ACHN (cell line): ENCODE measurements around the gene TDRD6.
"Not testable (repeated sequence)": the region's sequence is repeated elsewhere in the genome, so short reads cannot be mapped to it uniquely, and the experiment has no call there.

ENCODE experiments used
- DNase-seq: peaks from one replicate; pipeline ENCODE4 v3.0.0-alpha.2; 2015
- in situ Hi-C: cut with HindIII; loops from 2 replicates; pipeline ENCODE4 v1.10.0; 2017; ENCODE audit warnings: low sequenced_read_pairs, low pct_ligation_motif_present, low pct_unique_long_range_greater_than_20kb

The TDRD6 gene, protein sequence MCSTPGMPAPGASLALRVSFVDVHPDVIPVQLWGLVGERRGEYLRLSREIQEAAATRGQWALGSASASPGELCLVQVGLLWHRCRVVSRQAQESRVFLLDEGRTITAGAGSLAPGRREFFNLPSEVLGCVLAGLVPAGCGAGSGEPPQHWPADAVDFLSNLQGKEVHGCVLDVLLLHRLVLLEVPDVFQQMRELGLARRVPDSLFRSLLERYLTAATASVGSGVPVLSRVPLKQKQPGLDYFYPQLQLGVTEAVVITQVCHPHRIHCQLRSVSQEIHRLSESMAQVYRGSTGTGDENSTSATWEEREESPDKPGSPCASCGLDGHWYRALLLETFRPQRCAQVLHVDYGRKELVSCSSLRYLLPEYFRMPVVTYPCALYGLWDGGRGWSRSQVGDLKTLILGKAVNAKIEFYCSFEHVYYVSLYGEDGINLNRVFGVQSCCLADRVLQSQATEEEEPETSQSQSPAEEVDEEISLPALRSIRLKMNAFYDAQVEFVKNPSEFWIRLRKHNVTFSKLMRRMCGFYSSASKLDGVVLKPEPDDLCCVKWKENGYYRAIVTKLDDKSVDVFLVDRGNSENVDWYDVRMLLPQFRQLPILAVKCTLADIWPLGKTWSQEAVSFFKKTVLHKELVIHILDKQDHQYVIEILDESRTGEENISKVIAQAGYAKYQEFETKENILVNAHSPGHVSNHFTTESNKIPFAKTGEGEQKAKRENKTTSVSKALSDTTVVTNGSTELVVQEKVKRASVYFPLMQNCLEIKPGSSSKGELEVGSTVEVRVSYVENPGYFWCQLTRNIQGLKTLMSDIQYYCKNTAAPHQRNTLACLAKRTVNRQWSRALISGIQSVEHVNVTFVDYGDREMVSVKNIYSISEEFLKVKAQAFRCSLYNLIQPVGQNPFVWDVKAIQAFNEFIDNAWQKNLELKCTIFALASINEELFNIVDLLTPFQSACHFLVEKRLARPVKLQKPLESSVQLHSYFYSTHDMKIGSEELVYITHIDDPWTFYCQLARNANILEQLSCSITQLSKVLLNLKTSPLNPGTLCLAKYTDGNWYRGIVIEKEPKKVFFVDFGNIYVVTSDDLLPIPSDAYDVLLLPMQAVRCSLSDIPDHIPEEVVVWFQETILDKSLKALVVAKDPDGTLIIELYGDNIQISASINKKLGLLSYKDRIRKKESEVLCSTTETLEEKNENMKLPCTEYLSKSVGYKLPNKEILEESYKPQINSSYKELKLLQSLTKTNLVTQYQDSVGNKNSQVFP (N-terminal part only)

DNA sequence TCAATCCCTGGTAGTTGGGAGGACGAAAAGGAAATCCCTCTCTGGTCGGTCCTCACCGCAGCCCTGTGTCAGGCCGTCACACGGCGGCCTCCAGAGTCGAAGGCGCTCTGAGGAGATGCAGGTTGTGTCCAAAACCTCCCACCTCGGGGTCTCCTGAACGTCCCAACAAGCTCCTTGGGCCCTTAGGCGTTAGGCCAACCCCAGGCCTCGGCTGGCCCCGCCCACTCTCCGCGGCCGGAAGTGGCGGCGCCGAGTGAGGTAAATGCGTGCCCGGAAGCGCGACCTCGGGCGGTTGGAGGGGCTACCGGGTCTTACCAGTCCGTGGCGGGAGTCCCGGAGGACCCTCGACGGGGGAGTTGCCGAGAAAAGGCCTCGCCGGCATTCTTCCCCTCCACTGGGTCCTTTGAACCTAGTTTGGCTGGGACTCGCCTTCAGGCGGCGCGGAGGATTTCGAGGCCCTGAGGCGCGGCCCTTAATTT lies at the start of gene TDRD6:
TSS of gene TDRD6 (plus strand) at position 267 of the 479 bp plus-strand sequence. CDS start 244 bp downstream, outside the sequence.
- in situ Hi-C loops = no loop called here
- no peak for DNase-seq

DNA sequence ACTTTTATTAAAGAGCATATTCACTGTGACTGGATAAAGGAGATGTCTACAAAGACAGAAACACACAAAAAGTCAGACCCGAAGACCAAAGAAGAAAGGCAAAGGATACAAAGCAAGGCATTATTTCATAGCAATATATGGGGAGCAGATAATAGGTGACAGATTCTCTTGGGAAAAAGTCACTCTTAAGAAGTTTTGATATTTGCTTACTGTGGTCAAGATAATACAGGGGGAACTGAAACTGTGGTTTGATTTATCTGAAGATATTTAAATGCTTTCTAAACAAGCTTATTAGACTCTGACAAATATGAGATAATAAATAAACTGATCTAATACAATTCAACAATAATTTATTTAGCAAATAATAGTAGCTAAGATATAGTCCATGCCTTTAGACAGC lies 49.8 kb upstream of the TDRD6 start:
- in situ Hi-C loops = no loop called here
- no peak for DNase-seq

DNA sequence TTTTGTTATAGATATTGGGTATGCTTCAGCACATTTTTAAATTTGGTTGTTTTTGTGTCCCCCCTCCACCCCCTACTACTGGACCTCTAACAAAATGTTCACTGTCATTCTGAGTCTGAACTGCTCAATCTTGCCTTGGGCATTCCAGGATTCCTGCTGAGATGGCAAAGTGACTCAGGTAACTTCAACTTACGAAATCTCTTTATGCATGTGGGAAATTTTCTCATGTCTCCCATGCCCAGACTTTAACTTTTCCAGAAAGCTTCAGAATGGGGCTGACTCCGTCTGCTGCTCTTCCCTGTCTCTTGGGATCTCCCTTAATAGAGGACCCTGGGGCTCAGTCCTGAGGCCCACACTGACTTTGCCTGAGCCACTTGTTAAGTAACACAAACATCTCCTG lies 49.0 kb upstream of the TDRD6 start:
- in situ Hi-C loops = no loop called here
- no peak for DNase-seq

DNA sequence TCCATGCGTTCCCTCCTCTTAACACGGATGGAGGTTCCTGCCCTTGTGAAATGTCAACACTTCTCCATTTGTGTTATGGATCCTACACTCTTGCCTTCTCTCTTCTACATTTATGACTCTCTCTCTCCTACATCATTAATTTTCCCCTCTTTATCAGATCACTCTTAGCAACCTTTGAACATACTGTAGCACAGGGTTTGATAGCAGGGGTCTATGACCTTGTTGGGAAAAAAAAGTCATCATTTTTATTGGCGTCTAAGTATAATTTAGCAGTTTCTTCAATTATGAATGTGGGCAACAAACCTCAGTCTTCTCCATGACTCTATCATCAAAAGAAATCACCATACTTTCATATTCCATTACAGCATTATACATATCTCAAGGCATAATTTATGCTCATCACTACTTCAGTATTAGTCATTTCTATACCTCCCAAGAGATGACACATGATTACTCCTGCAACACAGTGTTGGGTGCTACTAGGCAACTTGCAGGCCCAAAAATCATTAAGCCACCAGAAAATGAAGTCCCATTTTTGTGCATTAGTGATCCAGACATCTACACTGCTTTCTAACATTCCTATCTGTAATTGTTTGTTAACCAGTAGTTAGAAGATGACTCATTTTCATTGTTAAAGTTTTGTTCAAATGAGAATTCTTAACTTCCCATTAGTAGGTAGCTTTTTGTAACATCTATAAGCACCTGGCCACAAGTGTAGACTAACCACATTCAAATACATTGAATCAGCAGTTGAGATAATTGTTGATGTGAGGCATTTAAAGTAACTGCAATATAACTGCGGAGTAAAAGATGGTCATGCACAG lies 44.5 kb upstream of the TDRD6 start:
- in situ Hi-C loops = no loop called here

DNA sequence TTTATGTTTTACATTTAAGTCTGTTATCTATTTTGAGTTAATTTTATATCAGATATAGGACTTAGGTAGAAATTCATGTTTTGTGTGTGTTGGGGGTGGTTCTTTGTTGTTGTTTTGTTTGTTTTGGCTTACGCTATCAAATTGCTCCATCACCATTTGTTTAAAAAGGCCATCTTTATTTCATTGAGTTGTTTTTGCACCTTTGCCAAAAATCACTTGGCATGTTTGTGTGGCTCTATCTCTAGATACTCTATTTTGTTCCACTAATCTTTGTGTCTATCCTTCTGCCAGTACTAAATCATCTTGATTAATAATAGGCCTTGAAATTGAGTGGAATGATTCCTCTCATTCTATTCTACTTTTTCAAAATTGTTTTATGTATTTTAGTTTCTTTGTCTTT lies 42.4 kb upstream of the TDRD6 start:
- in situ Hi-C loops = no loop called here
- no peak for DNase-seq

More for the DNA sequence above, 44.5 kb upstream of the TDRD6 start:
- DNase-seq = no peak

DNA sequence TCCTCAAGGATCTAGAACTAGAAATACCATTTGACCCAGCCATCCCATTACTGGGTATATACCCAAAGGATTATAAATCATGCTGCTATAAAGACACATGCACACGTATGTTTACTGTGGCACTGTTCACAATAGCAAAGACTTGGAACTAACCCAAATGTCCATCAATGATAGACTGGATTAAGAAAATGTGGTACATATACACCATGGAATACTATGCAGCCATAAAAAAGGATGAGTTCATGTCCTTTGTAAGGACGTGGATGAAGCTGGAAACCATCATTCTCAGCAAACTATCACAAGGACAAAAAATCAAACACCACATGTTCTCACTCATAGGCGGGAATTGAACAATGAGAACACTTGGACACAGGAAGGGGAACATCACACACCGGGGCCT lies 39.6 kb upstream of the TDRD6 start:
- DNase-seq, in situ Hi-C loops: not testable (repeated sequence)

DNA sequence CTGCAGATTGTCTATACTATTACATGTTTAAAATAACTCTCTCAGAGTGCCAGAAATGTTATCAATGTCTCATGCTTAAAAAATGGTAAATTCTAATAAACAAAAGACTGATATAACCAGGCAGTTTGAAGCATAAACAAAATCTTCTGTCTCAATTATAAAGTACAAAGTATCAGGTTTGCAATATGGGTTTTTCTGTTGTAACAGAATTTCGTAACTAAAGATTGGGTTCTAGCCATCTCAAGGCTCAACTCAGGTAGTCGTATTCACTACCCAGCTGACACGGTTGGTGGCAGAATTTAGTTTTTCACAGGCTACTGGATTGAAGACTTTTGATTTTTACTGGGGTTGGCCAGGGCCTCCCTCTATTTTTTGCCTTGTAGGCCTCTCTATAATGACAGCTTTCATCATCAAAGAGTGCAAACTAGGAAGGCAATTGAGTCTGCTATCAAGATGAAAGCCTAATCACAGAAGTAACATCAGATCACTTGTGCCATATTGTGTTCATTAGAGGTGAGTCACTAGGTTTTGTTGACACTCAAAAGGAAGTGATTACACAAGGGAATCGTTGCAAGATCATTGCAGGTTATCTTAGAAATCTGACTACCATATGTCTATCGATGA lies 38.7 kb upstream of the TDRD6 start:
- in situ Hi-C loops = no loop called here

DNA sequence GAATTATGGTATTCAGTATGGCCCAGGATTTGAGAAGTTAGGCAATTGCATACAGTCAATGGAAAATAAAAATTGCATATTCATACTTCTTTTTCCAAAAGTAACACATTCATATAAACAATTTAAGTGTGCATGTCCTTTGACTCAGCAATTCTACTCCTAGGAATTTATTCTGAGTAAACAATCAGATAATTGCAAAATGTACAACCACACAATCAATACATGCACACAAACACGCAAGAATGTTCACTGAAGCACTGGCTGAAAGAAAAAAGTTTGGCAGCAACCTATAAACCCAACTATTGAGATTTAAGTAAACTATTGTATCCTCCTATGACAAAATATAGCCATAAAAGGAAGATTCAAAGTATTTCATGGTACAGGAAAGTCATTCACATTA lies 36.7 kb upstream of the TDRD6 start:
- in situ Hi-C loops = no loop called here
- no peak for DNase-seq

More for the DNA sequence above, 38.7 kb upstream of the TDRD6 start:
- no peak for DNase-seq

DNA sequence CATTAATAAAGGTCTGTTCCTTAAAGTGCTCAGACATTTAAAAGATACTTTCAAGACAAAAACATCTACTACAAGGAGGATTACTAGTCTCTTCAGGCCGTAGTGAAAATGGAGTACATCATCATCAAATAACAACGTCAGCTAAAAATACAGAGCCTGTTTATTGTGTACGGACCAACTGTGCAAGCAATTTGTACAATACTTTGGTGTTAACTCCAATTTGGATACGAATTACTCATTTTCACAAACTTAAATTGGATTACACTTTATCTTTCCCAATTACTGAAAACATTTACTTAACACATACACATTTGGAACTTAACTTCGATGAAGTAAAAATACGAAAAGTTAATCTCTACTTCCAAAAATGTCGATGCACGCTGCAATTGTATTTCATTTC lies 35.9 kb upstream of the TDRD6 start:
- DNase-seq = no peak
- in situ Hi-C loops = no loop called here

DNA sequence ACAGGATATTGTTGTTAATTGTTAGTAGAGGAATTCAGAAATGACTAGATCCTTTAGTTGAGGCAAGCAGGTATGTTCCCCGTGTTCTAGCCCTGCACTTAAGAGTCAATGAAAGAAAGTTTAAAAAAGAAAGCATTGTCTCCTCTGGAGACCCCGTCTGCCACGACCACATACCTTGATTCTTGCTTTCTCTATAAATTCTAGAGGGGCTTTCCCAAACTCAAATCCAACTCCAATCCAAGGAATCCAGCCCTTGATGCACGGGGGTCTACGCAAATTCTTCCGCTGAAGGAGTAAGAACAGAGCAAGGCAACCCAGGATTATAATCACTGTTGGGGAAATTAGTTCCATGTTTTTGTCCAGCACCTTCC lies 35.5 kb upstream of the TDRD6 start:
- in situ Hi-C loops = no loop called here
- DNase-seq = no peak

DNA sequence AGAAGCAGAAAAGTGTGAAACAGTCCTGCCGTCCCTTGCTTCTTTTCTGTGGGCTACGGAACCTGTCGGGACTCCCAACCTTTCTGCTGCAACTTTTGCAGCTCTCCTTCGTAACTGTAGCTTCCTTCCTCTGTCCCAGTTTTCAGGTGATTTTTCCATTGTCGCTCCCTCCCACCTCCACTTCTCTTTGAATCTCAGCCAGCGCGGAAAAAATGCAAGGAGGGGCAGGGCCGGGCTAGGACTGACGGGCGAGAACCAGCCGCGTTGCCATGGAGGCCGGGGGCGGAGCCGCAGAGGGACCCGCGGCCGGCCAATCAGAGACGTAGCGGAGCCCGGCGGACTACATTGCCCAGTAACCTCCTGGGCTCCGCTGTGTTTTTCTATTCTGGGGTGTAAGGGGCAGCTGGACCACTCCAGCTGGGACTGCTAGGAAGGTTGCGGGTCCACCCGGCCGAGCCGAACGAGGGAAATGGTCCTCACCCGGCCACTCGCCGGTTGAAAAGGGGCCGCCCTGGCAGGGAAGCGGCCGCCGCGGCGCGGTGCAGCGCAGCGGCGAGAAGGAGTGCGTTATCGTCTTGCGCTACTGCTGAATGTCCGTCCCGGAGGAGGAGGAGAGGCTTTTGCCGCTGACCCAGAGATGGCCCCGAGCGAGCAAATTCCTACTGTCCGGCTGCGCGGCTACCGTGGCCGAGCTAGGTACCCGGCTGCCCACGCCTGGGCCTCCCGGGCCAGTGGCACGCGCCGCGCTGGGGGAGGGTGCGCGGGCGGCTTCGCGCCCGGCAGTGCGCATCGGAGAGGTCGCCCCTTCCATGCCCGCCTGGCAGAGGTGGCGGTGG lies 34.9 kb upstream of the TDRD6 start, which contains the start of the genes CYP39A1 and SLC25A27:
TSS of gene CYP39A1 (minus strand) at position 216 of the 836 bp plus-strand sequence. CDS start 236 bp downstream, outside the sequence.
TSS of gene SLC25A27 (plus strand) at position 373 of the 836 bp plus-strand sequence. CDS start at position 591, 218 bp downstream.
- DNase-seq = peak; percentile 77
- in situ Hi-C loops = no loop called here

DNA sequence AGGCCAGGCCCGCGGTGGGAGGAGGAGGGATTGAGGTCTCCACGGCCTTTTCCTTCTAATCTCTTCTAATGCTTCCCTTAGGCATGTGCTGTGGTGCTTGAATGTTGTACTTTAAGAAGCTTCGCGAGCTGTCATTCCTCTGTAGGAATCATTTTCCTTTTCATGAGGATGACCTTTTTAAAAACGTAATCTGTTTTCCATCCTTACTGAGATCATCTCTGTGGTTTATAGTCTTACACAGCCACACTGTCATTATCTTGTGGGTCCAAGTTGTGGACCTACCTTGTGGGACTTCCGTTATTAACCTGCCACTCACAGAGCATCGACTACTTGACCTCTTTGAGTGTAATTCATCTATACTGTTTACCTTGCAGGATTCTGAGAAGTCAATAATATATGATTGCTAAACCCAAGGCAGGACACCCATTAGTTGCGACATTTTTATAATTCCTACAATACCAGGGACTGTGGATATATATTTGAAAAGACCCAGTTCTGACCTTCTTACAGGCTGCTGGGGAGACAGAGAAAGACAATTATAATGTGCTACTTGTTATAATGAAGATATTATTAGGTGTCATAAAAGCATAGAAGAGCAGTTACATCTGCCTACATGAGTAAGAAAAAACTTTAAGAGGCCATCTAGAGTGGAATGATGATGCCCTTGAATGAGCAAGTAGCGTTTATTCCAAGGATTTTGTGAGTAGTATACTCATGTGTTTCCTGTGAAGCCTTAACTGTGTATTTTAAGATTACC lies 34.1 kb upstream of the TDRD6 start:
- in situ Hi-C loops = no loop called here
- peak; percentile 0 for DNase-seq

DNA sequence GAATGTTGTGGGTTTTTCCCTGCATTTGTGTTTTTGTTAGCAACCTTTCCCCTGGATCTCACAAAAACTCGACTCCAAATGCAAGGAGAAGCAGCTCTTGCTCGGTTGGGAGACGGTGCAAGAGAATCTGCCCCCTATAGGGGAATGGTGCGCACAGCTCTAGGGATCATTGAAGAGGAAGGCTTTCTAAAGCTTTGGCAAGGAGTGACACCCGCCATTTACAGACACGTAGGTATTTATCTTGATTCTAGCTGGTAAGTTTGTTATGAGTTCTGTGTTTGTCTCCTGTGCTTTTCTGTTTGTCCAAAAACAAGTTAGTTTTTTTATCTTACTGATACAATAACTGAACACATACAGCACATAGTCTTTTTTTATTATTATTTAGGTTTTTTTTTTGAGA lies 31.9 kb upstream of the TDRD6 start:
- in situ Hi-C loops = no loop called here
- peak; percentile 8 for DNase-seq

DNA sequence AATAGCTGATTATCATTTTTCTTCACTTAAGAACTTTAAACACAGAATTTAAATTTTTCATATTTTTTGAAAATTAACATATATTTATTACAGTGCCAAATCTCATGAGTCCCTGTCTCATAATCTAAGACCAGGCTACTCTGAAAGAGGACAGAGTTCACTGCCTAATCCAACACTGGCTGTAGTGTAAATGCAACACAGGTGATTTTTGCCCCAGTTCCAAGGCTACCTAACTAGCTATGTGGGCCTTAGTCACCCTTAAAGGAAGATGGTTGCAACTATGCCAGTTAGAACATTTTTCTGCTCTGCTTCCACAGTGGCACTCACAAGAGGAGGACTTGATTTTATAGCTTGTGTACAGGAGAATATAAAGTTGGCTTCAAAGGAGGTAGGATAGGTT lies 30.0 kb upstream of the TDRD6 start:
- in situ Hi-C loops = no loop called here
- DNase-seq = no peak

DNA sequence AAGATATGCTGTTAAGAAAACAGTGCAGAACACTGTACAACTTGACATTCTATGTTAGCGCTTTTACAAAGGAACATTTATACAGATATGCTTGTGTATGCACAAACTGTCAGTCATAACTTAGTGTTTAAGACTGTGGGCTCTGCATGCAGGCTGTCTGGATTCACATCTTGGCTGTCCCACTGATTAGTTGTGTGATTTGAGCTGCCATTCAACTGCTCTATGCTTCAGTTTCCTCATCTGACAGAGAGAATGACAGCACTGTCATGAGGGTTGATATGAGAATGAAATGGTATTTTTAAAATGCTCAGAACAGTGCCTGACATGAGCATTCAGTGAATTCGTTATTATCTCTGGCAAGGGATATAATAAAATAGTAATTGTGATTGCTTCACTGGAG lies 26.2 kb upstream of the TDRD6 start:
- no peak for DNase-seq
- in situ Hi-C loops = no loop called here

DNA sequence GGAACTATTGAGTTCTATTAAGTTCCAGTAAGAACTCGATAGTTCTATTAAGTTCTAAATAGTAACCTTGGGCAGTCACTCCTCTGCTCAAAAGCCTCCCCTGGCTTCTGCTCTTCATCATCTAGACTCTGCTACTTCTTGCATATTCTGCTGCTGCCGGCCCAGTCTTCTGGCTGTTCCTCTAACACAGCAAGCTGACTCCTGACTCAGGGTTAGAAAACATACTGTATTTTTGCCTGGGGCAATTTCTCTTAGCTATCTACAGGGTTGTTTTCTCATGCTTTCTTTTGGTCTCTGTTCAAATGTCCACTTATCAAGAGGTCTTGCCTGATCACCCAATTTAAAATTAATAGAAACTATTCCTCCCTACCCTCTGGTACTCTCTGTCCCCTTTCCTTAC lies 20.3 kb upstream of the TDRD6 start:
- in situ Hi-C loops = no loop called here
- DNase-seq = no peak
